ENCODE measurements around the gene HPS4. TPM values are rescaled to one million over a fixed set of nuclear protein-coding genes. Genes with fewer than 3 reads are reported as not detected.

HPS4 gene
- total and polyA plus RNA-seq, 11 donors = 6.2 to 15.0 (median 9.3) TPM

DNA sequence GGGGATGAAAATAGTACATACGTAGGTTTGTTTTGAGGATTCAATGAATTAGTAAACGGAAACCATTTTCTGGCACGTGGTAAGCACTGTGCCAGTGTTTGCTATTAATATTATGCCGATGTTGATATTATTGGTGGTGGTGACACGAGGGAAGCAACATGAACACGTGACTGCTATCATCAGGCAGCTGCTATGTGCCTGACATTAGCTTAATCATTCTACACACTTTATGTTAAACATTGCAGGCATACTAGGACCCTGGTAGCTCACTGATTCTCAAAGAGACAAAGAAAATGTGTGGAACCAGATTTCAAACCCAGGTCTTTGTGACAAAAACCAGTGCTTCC lies 750 bp upstream of the HPS4 start:
- DNase-seq (no peak), ATAC-seq (no peak)
- TF ChIP-seq, protein P1, sequence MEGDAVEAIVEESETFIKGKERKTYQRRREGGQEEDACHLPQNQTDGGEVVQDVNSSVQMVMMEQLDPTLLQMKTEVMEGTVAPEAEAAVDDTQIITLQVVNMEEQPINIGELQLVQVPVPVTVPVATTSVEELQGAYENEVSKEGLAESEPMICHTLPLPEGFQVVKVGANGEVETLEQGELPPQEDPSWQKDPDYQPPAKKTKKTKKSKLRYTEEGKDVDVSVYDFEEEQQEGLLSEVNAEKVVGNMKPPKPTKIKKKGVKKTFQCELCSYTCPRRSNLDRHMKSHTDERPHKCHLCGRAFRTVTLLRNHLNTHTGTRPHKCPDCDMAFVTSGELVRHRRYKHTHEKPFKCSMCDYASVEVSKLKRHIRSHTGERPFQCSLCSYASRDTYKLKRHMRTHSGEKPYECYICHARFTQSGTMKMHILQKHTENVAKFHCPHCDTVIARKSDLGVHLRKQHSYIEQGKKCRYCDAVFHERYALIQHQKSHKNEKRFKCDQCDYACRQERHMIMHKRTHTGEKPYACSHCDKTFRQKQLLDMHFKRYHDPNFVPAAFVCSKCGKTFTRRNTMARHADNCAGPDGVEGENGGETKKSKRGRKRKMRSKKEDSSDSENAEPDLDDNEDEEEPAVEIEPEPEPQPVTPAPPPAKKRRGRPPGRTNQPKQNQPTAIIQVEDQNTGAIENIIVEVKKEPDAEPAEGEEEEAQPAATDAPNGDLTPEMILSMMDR (IDR thresholded peaks at IDR 0.05) = no peak
- no peak for TF ChIP-seq POLR2A (IDR thresholded peaks at IDR 0.05)
- H3K4me3 ChIP-seq = peak overlapping the region; percentile 64 to 100 (median 86)
- H3K9me3 ChIP-seq = no peaks in the 10 kb centered on the region
- 4 to 8% (median 5%) methylated on average over 6 of the region's 6 CpGs for WGBS, 4 donors
- H3K36me3 ChIP-seq = peaks cover 0 to 45% (median 29%) of the 10 kb centered on the region in 9 donors
- intact Hi-C loops (cut with DNase I) = no loop called here
- H3K27me3 ChIP-seq = no peaks in the 10 kb centered on the region
- H3K27ac ChIP-seq = peak overlapping the region in 10 of 12 donors; percentile 85 to 98 (median 91)
- peaks cover 9 to 59% (median 46%) of the 10 kb centered on the region in 12 donors for H3K4me1 ChIP-seq

DNA sequence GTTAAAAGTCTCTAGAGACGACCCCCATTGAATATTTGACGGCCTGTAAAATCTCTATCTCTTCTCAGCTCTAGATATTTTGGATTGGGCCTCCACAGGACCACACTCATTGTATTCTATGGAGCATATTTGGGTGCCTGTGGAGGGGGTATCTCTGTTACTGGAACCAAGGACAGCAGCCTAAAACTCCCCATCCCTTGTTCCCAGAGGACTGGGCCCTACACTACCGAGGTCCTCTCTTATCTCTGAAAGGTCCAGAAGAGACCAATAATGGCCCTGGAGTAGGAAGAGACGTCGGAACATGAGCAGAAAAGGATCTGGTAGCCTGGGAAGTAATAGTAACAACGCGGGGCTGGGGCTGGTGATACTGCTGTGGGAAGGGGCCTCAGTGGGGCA lies 542 bp downstream of the HPS4 start:
- H3K36me3 ChIP-seq = peaks cover 0 to 40% (median 16%) of the 10 kb centered on the region in 9 donors
- DNase-seq (no peak), ATAC-seq (peak in 2 of 4 donors; percentile 1 to 17)
- WGBS, 4 donors = 6 to 9% (median 7%) methylated on average over 7 of the region's 7 CpGs
- H3K27me3 ChIP-seq = no peaks in the 10 kb centered on the region
- no peaks in the 10 kb centered on the region for H3K9me3 ChIP-seq
- H3K4me3 ChIP-seq = peak overlapping the region; percentile 64 to 100 (median 86)
- peak overlapping the region; percentile 85 to 98 (median 90) for H3K27ac ChIP-seq
- intact Hi-C loops (cut with DNase I) = no loop called here
- peaks cover 9 to 64% (median 50%) of the 10 kb centered on the region in 12 donors for H3K4me1 ChIP-seq
- no peak for TF ChIP-seq POLR2A (IDR thresholded peaks at IDR 0.05)
- TF ChIP-seq, protein P1 (IDR thresholded peaks at IDR 0.05) = no peak

DNA sequence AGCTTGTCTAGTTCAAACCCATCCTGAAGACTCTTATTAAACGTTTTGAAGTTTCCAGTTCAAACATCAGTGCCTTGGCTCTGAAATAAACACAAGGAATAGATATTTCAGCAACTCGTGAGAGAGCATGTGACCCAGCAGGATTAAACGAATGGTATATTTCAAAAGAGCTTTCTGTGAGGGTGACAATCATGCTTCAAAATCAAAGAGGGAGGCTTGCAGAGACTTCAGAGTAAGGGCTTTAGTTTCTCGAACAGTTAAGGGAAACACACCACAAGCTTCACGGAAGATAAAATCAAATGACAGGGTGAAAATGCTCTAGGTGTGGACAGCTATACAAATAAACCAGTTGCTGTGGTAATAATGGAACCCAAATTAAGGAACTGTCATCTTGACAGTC lies 1.4 kb downstream of the HPS4 start:
- intact Hi-C loops (cut with DNase I) = no loop called here
- Histone ChIP-seq H3K9me3 (no peaks in the 10 kb centered on the region), H3K27ac (peak overlapping the region in 1 of 12 donors; percentile 29), H3K4me3 (peak overlapping the region in 3 of 12 donors; percentile 76 to 90 (median 84)), H3K27me3 (no peaks in the 10 kb centered on the region), H3K4me1 (peaks cover 9 to 64% (median 50%) of the 10 kb centered on the region in 12 donors), H3K36me3 (peaks cover 0 to 40% (median 15%) of the 10 kb centered on the region in 9 donors)
- no peak for ATAC-seq
- DNase-seq = no peak
- no peak for TF ChIP-seq POLR2A (IDR thresholded peaks at IDR 0.05)
- TF ChIP-seq, protein P1 (IDR thresholded peaks at IDR 0.05) = no peak
- WGBS, 4 donors = 45 to 48% (median 47%) methylated on average over 5 of the region's 5 CpGs

DNA sequence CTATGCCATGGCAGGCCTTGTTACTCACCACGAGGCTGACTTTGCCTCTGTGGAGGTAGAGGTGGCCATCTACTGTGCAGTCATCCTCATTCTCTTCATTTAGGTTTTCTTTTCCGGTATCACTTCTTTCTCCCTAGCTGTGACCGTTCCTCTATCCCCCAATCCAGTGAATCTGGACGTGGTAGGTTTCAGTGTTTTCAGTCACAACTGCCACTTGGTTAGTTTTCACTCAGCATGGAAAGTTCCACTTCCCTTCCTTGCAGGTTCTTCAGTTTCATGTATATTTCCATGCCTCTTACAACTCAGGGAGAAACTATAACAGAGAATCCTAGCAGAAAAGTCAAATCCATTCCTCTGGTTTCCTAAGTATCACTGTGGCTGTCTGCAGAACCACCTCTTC lies 1.9 kb downstream of the HPS4 start:
- DNase-seq (no peak), ATAC-seq (no peak)
- WGBS, 4 donors = 83 to 88% (median 83%) methylated on average over 4 of the region's 4 CpGs
- peak overlapping the region in 1 of 12 donors; percentile 29 for H3K27ac ChIP-seq
- H3K4me1 ChIP-seq = peaks cover 9 to 68% (median 50%) of the 10 kb centered on the region in 12 donors
- intact Hi-C loops (cut with DNase I) = no loop called here
- no peaks in the 10 kb centered on the region for H3K9me3 ChIP-seq
- no peak overlapping the region for H3K4me3 ChIP-seq
- no peaks in the 10 kb centered on the region for H3K27me3 ChIP-seq
- peaks cover 0 to 43% (median 18%) of the 10 kb centered on the region in 9 donors for H3K36me3 ChIP-seq
- TF ChIP-seq, protein P1 (IDR thresholded peaks at IDR 0.05) = no peak
- TF ChIP-seq POLR2A (IDR thresholded peaks at IDR 0.05) = no peak

Measured in heart left ventricle (tissue), 16 donors.